ENCODE results near the gene GYPA. TPM values are rescaled to one million over a fixed set of nuclear protein-coding genes. Genes with fewer than 3 reads are reported as not detected.
"Not testable (repeated sequence)": the region's sequence is repeated elsewhere in the genome, so short reads cannot be mapped to it uniquely, and the experiment has no call there.

The GYPA gene
- total RNA-seq, 2 experiments from 2014 or later, result not detected

DNA sequence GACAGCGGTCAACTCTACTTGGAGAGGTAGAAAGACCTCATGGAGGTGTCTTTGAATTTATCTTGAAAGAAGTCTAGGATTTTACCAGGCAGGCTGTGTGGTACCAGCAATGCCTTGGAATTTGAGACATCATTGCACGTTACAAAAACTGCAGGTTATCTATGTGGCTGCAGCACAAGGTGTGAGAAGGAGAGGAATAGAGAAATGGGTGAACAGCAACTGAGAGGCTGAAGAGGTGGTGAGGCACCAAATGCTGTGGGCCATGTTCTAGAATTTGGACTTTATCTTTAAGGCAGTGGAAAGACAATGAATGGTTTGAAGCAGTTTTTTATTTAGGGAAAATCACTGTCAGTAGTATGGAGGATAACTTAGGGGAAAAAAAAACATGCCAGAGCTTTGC lies 15.4 kb downstream of the GYPA start:
- intact Hi-C loops (cut with DNase I, micrococcal nuclease), result not testable (repeated sequence)

DNA sequence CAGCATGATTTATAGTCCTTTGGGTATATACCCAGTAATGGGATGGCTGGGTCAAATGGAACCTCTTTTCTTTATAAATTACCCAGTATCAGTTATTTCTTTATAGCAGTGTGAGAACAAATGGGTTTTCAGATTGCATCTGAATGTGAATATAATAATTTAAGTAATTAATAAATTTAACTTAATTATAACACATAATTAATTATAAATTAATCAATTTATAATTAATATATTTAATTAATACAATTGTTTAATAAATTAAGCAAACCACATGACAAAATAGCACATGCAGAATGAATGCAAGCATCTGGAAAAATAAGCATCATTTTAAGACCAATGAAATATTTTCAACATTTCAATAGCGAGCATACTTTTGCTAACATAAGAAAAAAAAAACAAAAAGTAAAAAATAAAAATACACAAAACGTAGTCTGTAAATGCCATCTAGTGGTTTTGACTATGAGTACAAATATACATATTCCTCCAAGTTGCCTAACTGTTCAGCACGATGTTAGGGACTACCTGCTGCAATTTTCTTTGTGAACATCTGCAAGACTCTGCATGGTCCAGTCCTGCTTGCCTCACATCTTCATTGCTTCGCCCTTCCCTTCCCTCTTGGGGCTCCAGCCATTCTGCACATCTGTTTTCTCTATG lies 16.4 kb downstream of the GYPA start:
- H3K27ac Mint-ChIP-seq; ATAC-seq; H3K27me3 Mint-ChIP-seq; H3K4me1 Mint-ChIP-seq; DNase-seq; H3K9me3 Mint-ChIP-seq (ENCODE audit: low read depth); intact Hi-C loops (cut with DNase I, micrococcal nuclease); CTCF ChIA-PET; H3K4me3 Mint-ChIP-seq; H3K36me3 Mint-ChIP-seq (ENCODE audit: low read depth); POLR2A ChIA-PET: not testable (repeated sequence)

More for the DNA sequence above, 15.4 kb downstream of the GYPA start:
- H3K27me3 Mint-ChIP-seq; H3K4me3 Mint-ChIP-seq; ATAC-seq; CTCF ChIA-PET; DNase-seq; H3K36me3 Mint-ChIP-seq (ENCODE audit: low read depth); H3K27ac Mint-ChIP-seq; H3K4me1 Mint-ChIP-seq; H3K9me3 Mint-ChIP-seq (ENCODE audit: low read depth); POLR2A ChIA-PET: not testable (repeated sequence)

DNA sequence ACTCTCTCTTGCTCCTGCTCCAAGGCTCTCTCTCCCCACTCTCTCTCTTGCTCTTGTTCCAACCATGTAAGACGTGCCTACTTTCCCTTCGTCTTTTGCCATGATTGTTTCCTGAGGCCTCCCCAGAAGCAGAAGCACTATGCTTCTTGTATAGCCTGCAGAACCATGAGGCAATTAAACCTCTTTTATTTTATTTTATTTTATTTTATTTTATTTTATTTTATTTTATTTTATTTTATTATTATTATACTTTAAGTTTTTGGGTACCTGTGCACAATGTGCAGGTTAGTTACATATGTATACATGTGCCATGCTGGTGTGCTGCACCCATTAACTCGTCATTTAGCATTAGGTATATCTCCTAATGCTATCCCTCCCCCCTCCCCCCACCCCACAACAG lies 17.2 kb downstream of the GYPA start:
- ATAC-seq; H3K4me3 Mint-ChIP-seq; H3K4me1 Mint-ChIP-seq; H3K36me3 Mint-ChIP-seq (ENCODE audit: low read depth); H3K27ac Mint-ChIP-seq; intact Hi-C loops (cut with DNase I, micrococcal nuclease); H3K9me3 Mint-ChIP-seq (ENCODE audit: low read depth); DNase-seq; POLR2A ChIA-PET; H3K27me3 Mint-ChIP-seq: not testable (repeated sequence)
- CTCF ChIA-PET, result interaction anchor here (1.0 kb wide), 1 partner anchor 22 kb away, joined by 4 read pairs; no protein-coding TSS in a partner anchor

DNA sequence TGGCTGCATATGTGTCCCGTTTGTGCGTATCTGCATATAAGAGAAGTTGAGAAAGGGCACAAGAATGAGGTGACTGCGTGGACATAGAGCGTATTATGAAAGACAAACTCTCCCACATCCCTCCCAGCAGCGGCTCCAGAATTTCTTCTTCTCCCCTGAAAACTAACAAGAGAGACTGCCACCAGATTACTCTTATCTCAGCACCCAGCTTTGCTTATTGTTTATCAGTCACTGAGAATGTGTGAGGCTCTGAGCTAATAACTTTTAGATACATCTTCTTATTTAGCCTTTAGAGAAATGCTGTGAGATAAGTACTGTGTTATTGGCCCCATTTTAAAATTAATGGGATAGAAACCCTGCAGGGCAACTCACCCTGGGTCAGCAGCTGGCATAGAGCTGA lies 20.8 kb downstream of the GYPA start:
- H3K27me3 Mint-ChIP-seq; ATAC-seq; H3K4me3 Mint-ChIP-seq; H3K9me3 Mint-ChIP-seq (ENCODE audit: low read depth); intact Hi-C loops (cut with DNase I, micrococcal nuclease); POLR2A ChIA-PET; H3K27ac Mint-ChIP-seq; H3K4me1 Mint-ChIP-seq; CTCF ChIA-PET; DNase-seq; H3K36me3 Mint-ChIP-seq (ENCODE audit: low read depth): not testable (repeated sequence)

DNA sequence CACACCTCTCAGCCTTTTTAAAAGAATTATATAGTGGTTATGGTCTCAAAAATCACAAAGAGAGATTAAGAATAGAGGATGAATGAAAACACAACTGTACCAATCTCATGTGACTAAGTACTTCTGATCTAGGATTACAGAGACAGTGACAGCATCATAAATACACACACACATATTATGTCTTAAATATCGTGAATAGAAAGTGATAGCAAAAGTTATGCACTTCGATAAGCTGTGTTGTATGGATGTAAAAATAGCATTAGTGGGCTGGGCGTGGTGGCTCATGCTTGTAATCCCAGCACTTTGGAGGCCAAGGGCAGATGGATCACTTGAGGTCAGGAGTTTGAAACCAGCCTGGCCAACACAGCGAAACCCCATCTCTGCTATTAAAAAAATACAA lies 25.0 kb downstream of the GYPA start:
- DNase-seq (no peak), ATAC-seq (no peak)
- Mint-ChIP-seq H3K27ac (no peak overlapping the region), H3K4me1 (no peaks in the 10 kb centered on the region), H3K27me3 (peaks cover 5% of the 10 kb centered on the region), H3K36me3 (ENCODE audit: low read depth) (no peaks in the 10 kb centered on the region), H3K4me3 (no peak overlapping the region), H3K9me3 (ENCODE audit: low read depth) (no peaks in the 10 kb centered on the region)
- CTCF ChIA-PET, result no interaction called here
- POLR2A ChIA-PET, result no interaction called here
- intact Hi-C loops (cut with DNase I, micrococcal nuclease), result no loop called here

DNA sequence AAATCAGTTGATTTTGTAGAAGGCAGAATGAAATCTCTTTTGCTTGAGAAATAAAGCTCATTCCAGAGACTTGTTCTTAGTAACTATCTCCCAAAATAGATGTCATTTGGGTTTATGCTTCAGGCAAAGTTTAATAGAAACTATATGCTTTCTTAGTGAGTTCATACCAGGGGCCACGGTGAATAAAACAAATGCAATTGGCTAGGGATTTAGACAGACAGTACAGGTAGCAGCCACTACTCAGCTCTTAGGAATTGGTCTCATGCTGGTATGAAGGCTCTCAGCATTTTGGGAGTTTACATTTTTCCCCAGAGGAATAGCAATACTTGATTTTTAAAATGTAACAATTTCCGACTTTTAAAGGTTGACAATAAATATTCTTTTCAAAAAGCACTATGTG lies 27.0 kb downstream of the GYPA start:
- no peak overlapping the region for H3K27ac Mint-ChIP-seq
- intact Hi-C loops (cut with DNase I, micrococcal nuclease), result no loop called here
- H3K36me3 Mint-ChIP-seq (ENCODE audit: low read depth), result no peaks in the 10 kb centered on the region
- no peak overlapping the region for H3K4me3 Mint-ChIP-seq
- DNase-seq (no peak), ATAC-seq (no peak)
- POLR2A ChIA-PET, result no interaction called here
- CTCF ChIA-PET, result no interaction called here
- H3K4me1 Mint-ChIP-seq, result no peaks in the 10 kb centered on the region
- peaks cover 5% of the 10 kb centered on the region for H3K27me3 Mint-ChIP-seq
- no peaks in the 10 kb centered on the region for H3K9me3 Mint-ChIP-seq (ENCODE audit: low read depth)

DNA sequence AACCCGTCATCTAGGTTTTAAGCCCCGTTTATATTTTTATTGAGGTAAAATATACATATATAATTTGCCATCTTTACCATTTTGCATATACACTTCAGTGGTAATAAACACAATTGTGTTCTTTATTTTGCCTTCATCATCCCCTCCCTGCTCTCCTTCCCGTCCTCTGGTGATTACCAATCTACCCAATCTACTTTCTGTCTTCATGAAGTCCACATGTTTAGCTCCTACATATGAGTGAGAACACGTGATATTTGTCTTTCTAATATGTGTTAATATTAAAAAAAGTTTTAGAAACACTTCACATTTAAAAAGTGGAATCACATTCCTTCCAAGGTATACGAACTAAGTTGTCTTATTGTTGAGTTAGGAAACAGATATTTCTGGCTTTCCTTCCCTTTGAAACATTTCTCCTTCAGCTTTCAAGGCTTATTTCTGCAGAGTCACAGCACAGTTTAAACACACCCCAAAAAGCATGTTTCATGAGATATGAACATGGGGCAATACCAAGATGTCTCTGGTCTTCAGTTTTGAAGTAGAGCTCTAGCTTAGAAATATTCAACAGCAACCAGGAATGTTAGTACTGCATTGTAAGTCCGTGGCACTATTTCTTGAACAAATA lies 35.9 kb downstream of the GYPA start:
- Mint-ChIP-seq H3K36me3 (ENCODE audit: low read depth) (no peaks in the 10 kb centered on the region), H3K27ac (no peak overlapping the region), H3K4me3 (no peak overlapping the region), H3K9me3 (ENCODE audit: low read depth) (no peaks in the 10 kb centered on the region), H3K27me3 (peaks cover 4% of the 10 kb centered on the region), H3K4me1 (no peaks in the 10 kb centered on the region)
- intact Hi-C loops (cut with DNase I, micrococcal nuclease), result no loop called here
- ATAC-seq (no peak), DNase-seq (no peak)
- POLR2A ChIA-PET, result no interaction called here
- CTCF ChIA-PET, result no interaction called here

DNA sequence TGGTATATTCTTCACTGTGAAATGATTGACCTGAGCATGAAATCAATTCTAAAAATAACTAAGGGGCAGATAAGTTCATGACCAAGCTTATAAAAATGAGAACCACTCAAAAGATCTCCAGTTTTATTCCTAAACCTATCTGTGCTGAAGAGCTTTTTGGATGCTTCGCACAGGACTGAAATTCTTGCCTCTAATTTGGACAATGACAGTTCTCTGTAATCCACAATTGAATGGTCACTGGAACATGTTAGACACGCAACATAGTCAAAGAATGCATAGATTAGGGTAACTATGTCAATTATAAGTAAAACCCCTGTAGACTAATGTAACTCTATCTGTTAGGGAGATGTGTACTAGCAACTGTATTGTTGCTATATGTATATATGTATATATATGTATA lies 42.7 kb downstream of the GYPA start:
- H3K36me3 Mint-ChIP-seq (ENCODE audit: low read depth); DNase-seq; H3K27me3 Mint-ChIP-seq; ATAC-seq; intact Hi-C loops (cut with DNase I, micrococcal nuclease); H3K4me1 Mint-ChIP-seq; POLR2A ChIA-PET; CTCF ChIA-PET; H3K4me3 Mint-ChIP-seq; H3K27ac Mint-ChIP-seq; H3K9me3 Mint-ChIP-seq (ENCODE audit: low read depth): not testable (repeated sequence)

DNA sequence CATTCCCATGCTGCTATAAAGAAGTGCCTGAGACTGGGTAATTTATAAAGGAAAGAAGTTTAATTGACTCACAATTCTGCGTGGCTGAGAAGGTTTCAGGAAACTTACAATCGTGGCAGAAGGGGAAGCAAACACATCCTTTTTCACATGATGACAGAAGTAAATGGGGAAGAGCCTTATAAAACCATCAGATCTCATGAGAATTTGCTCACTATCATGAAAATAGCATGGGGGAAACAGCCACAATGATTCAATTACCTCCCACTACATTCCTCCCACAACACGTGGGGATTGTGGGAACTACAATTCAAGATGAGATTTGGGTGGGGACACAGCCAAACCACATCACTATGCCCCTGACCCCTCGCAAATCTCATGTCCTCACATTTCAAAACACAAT lies 46.5 kb downstream of the GYPA start:
- H3K9me3 Mint-ChIP-seq (ENCODE audit: low read depth); H3K4me1 Mint-ChIP-seq; H3K36me3 Mint-ChIP-seq (ENCODE audit: low read depth); intact Hi-C loops (cut with DNase I, micrococcal nuclease); POLR2A ChIA-PET; H3K4me3 Mint-ChIP-seq; H3K27ac Mint-ChIP-seq; CTCF ChIA-PET; DNase-seq; ATAC-seq; H3K27me3 Mint-ChIP-seq: not testable (repeated sequence)

DNA sequence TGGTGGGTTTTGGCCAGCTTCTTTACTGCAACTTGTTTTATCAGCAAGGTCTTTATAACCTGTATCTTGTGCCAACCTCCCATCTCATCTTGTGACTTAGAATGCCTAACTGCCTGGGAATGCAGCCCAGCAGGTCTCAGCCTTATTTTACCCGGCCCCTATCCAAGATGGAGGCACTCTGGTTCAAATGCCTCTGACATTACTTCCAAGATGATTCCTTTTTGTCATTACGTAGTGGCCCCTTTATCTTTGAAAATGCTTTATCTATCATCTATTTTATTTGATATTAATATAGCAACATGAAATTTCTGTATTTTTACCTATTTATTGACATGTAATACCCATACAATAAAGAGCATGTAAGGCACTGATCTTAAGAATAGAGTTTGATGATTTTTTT lies 49.3 kb downstream of the GYPA start:
- H3K4me3 Mint-ChIP-seq; CTCF ChIA-PET; H3K27me3 Mint-ChIP-seq; H3K27ac Mint-ChIP-seq; H3K36me3 Mint-ChIP-seq (ENCODE audit: low read depth); DNase-seq; ATAC-seq; H3K4me1 Mint-ChIP-seq; H3K9me3 Mint-ChIP-seq (ENCODE audit: low read depth); POLR2A ChIA-PET; intact Hi-C loops (cut with DNase I, micrococcal nuclease): not testable (repeated sequence)

DNA sequence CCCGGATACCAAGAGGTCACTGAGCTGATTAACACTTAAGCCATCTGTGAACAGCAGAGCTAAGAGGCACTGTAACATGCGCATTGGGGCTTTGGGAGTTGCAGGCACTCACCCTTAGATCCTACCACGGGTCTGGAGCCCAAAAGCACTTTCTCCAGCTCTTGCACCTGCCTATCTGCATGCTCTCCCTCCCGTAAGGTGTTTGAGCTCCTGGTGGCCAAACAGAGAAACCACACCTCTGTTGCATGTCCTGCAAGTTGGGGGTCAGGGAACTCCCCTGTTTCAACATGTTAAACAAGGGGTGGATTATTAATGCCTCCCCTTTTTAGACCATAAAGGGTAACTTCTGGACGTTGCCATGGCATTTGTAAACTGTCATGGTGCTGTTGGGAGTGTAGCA lies 49.8 kb downstream of the GYPA start:
- CTCF ChIA-PET, result no interaction called here
- H3K36me3 Mint-ChIP-seq (ENCODE audit: low read depth), result no peaks in the 10 kb centered on the region
- DNase-seq (no peak), ATAC-seq (no peak)
- H3K27ac Mint-ChIP-seq, result no peak overlapping the region
- H3K4me3 Mint-ChIP-seq, result no peak overlapping the region
- intact Hi-C loops (cut with DNase I, micrococcal nuclease), result no loop called here
- H3K9me3 Mint-ChIP-seq (ENCODE audit: low read depth), result no peaks in the 10 kb centered on the region
- POLR2A ChIA-PET, result no interaction called here
- H3K27me3 Mint-ChIP-seq, result peaks cover 3% of the 10 kb centered on the region
- peaks cover 6% of the 10 kb centered on the region for H3K4me1 Mint-ChIP-seq

DNA sequence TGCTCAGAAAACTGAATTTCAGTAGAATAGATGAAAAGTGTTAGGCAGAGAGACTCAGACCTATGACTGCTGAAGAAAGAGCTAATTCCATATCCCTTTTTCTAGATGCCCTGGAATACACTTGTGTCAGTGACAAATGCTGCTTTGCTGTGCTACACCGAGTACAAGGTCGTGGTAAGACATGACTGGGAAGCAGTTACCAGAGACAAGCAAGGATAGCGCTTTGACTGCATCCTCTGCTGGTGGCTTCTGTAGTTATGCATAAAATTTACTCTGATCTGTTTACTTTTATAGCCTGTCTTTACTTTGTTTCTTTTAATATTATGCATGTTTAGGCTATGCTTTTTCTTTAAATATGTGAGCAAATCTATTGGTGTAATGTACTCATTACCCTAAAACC lies 58.5 kb downstream of the GYPA start:
- H3K4me3 Mint-ChIP-seq; H3K27me3 Mint-ChIP-seq; H3K27ac Mint-ChIP-seq; H3K4me1 Mint-ChIP-seq; ATAC-seq; DNase-seq; intact Hi-C loops (cut with DNase I, micrococcal nuclease); CTCF ChIA-PET; H3K9me3 Mint-ChIP-seq (ENCODE audit: low read depth); POLR2A ChIA-PET; H3K36me3 Mint-ChIP-seq (ENCODE audit: low read depth): not testable (repeated sequence)
